Left lung (tissue), 10 donors: ENCODE measurements around the gene ARGFX. TPM values are rescaled to one million over a fixed set of nuclear protein-coding genes. Genes with fewer than 3 reads are reported as not detected.
"Not testable (repeated sequence)": the region's sequence is repeated elsewhere in the genome, so short reads cannot be mapped to it uniquely, and the experiment has no call there.

ENCODE experiments used
- ATAC-seq: fragments of 200-7000 bp; cut with Tn5 transposase; one replicate; pipeline ENCODE4 v1.9.1; 2020; ENCODE audit warnings: moderate library complexity
- DNase-seq, 4 donors: peaks; one replicate each; pipeline ENCODE4 v3.0.0-alpha.2; 2013 to 2020
- H3K27ac ChIP-seq, 2 donors: fragments of 200-600 bp; sonication (generic) in 1 of 2; one replicate each; pipeline versions ENCODE4 v1.5.0 to v1.8.0; 2020 to 2021
- H3K27me3 ChIP-seq, 2 donors: fragments of 200-600 bp; sonication (generic) in 1 of 2; one replicate each; pipeline versions ENCODE4 v1.5.0 to v1.8.0; 2020 to 2021
- H3K36me3 ChIP-seq, 2 donors: fragments of 200-600 bp; sonication (generic) in 1 of 2; one replicate each; pipeline versions ENCODE4 v1.5.0 to v1.8.0; 2020 to 2021
- H3K4me1 ChIP-seq, 2 donors: fragments of 200-600 bp; one replicate each; pipeline ENCODE4 v1.8.0; 2021
- H3K4me3 ChIP-seq, 2 donors: fragments of 200-600 bp; sonication (generic) in 1 of 2; one replicate each; pipeline versions ENCODE4 v1.5.0 to v1.8.0; 2020 to 2021; ENCODE audit warnings: mild to moderate bottlenecking in 1 of 2
- H3K9me3 ChIP-seq, 2 donors: fragments of 200-600 bp; sonication (generic) in 1 of 2; one replicate each; pipeline versions ENCODE4 v1.5.0 to v1.8.0; 2020 to 2021
- CTCF ChIP-seq, 2 donors: fragments of 200-600 bp; sonication (generic) in 1 of 2; IDR thresholded peaks; one replicate each; pipeline versions ENCODE4 v1.5.0 to v1.8.0; 2021; ENCODE audit warnings: antibody characterized with exemption in 2 of 2
- intact Hi-C, 2 donors: fragments of 100-400 bp; cut with DNase I; formaldehyde crosslinking; loops; one replicate each; pipeline versions ENCODE4 v1.11.2 to v1.14.2; 2022
- polyA plus RNA-seq, 6 donors: library from polyadenylated mRNA; unstranded; fragments of 120-200 nt; gene quantifications; one replicate each; pipeline ENCODE4 v1.2.1, GENCODE V29; 2013; ENCODE audit not compliant: insufficient read length in 6 of 6
- total RNA-seq, 2 donors: library from RNA; stranded (reverse); fragmentation: NEBNext Ultra II Directional; extraction: Animal tissue kit (Norgen Biotek cat#: 25700); gene quantifications; one replicate each; pipeline ENCODE4 v1.2.1, GENCODE V29; 2021
- donor health status: DM: no; HTN: yes; CAD: no.
- donor health status: DM: no; HTN: no; CAD: no.

The ARGFX gene
- total and polyA plus RNA-seq, 8 donors, result 0.17 TPM; not detected in 7

DNA sequence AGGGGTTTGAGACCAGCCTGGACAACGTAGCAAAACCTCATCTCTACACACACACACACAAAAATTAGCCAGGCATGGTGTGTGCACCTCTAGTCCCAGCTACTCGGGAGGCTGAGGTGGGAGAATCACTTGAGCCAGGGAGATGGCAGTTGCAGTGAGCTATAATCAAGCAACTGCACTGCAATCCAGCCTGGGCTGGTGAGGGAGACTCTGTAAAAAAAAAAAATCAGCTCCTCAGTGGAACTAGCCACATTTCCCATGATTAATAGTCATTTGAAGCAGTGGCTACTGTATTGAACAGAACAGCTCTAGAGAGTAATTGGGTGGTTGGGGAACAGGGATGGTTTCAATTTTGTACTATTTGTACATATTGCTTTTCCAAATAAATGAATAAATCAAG, 13.9 kb downstream of the ARGFX start:
- Histone ChIP-seq H3K27ac (no peak overlapping the region), H3K4me3 (no peak overlapping the region), H3K9me3 (no peaks in the 10 kb centered on the region), H3K27me3 (peaks cover 0 to 6% of the 10 kb centered on the region in 2 donors), H3K36me3 (no peaks in the 10 kb centered on the region), H3K4me1 (no peaks in the 10 kb centered on the region)
- TF ChIP-seq CTCF (IDR thresholded peaks at IDR 0.05), result no peak
- intact Hi-C loops, result no loop called here
- ATAC-seq (no peak), DNase-seq (no peak)

DNA sequence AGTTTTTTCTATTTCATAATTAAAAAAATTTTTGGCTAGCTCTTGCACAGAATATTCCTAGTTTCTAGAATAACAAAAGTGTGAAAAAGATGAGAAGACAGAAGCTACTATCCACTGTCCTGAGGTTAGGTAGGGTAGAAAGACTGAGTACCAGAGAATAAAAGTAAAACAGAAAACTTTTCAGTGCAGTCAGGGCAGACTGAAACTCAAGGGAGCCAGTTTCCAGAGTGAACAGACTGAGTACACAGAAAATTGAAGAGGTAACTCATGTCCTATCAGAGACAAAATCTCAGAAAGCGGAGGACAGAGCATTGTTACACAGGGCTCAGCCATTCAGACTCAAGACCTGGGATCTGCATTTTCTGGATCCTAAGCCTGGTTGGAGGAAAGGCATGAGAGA, 16.7 kb downstream of the ARGFX start:
- H3K4me1 ChIP-seq, result no peaks in the 10 kb centered on the region
- no peaks in the 10 kb centered on the region for H3K9me3 ChIP-seq
- no peak for DNase-seq
- peaks cover 0 to 6% of the 10 kb centered on the region in 2 donors for H3K27me3 ChIP-seq
- no peaks in the 10 kb centered on the region for H3K36me3 ChIP-seq
- H3K27ac ChIP-seq, result no peak overlapping the region
- intact Hi-C loops, result no loop called here
- no peak for TF ChIP-seq CTCF (IDR thresholded peaks at IDR 0.05)
- no peak overlapping the region for H3K4me3 ChIP-seq
- no peak for ATAC-seq

DNA sequence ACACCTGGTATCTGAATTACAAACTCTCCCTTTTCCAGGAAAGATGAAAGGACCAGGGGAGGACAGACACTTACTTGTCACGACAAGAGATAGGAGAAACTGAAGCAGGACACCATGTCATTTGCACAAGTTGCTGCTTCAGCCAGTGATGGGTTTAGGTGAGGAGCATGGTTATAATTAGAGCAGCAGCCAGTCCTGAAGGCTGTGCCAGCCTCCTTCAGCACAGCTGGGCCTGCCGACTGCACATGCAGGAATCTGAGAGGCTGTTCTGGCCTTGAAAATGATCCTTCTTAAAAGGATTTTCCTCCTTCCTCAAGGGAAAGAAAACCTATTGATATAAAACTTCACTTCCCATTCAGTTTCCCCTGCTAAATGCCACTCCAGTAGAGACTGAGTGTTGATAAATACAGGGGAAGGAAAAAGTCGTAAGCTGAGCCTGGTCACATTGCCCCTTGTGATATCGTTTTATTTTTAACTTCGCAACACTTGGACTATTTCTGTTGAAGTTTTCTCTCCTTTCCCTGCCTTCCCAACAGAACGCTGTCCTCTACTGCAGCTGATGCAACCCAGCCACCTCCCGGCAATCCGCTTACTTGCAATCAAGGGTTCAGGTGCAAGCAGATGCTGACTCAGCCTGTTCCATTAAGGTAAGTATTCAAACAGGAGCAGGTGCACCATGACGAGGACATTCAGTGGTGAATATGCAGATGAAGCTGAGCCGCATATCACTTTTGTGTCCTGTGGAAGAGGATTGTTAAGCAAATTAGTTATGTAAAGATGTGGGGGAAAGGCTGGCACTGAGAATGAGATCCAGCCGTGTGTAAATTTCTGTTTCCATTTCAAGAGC, 25.3 kb downstream of the ARGFX start, which contains the start of gene FBXO40:
Gene FBXO40 (plus strand): TSS at position 524 of the 847 bp plus-strand sequence. CDS start 27,197 bp downstream, outside the sequence.
- H3K4me1 ChIP-seq, result no peaks in the 10 kb centered on the region
- no peaks in the 10 kb centered on the region for H3K36me3 ChIP-seq
- DNase-seq (peak in 1 of 4 donors; percentile 7), ATAC-seq (peak; percentile 49)
- TF ChIP-seq CTCF (IDR thresholded peaks at IDR 0.05), result no peak
- H3K27me3 ChIP-seq, result no peaks in the 10 kb centered on the region
- H3K9me3 ChIP-seq, result no peaks in the 10 kb centered on the region
- no peak within 1 kb of the TSS for H3K27ac ChIP-seq
- H3K4me3 ChIP-seq, result no peak within 1 kb of the TSS
- intact Hi-C loops, result no loop called here

DNA sequence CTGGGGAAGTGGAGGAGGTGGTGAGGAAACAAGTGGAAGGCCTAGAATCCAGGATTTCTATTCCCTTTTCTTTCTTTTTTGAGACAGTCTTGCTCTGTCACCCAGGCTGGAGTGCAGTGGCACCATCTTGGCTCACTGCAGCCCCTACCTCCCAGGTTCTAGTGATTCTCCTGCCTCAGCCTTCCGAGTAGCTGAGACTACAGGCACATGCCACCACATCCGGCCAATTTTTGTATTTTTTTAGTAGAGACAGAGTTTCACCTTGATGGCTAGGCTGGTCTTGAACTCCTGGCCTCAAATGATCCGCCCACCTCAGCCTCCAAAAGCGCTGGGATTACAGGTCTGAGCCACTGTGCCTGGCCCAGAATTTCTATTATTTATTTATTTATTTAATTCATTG, 26.1 kb downstream of the ARGFX start:
- H3K9me3 ChIP-seq, intact Hi-C loops, H3K27me3 ChIP-seq, H3K4me1 ChIP-seq, H3K36me3 ChIP-seq, DNase-seq, H3K4me3 ChIP-seq, H3K27ac ChIP-seq, ATAC-seq: not testable (repeated sequence)

DNA sequence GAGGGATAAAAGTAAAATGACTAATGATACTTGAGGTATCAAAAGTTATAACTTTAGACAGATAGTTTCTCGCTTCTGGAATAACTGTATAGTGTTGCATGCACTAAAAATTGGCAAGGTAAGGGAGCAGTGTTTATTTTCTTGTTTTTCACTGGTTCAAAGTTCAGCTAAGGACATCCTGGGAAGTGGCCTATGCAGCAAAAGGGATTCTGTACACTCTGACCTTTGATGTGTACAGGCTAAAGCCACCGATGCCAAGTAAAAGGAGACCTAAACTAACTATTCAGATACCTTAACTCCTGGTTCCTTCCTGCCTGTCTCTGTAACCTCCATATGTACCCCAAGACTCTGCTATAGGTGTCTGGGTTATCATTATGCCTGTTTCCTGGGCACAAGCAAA, 27.1 kb downstream of the ARGFX start:
- Histone ChIP-seq H3K4me1 (no peaks in the 10 kb centered on the region), H3K9me3 (no peaks in the 10 kb centered on the region), H3K27me3 (no peaks in the 10 kb centered on the region), H3K36me3 (no peaks in the 10 kb centered on the region), H3K27ac (no peak overlapping the region), H3K4me3 (no peak overlapping the region)
- TF ChIP-seq CTCF (IDR thresholded peaks at IDR 0.05), result no peak
- DNase-seq (no peak), ATAC-seq (no peak)
- intact Hi-C loops, result no loop called here
